Ectodermal cell (in vitro differentiated cells): Measurements from ENCODE around the gene NFX1.
A peak's percentile ranks its signal among the peaks of the same experiment; 100 is the strongest.

Source experiments
- H3K27ac ChIP-seq: 2 replicates; pipeline ENCODE4 v1.7.0; 2013; ENCODE audit warnings: mild to moderate bottlenecking, low read depth, low read length; ENCODE audit not compliant: insufficient read depth, poor library complexity, severe bottlenecking
- H3K27me3 ChIP-seq: 2 replicates; pipeline ENCODE4 v1.7.0; 2013; ENCODE audit warnings: mild to moderate bottlenecking, low read length; ENCODE audit not compliant: insufficient read depth, control insufficient read depth, poor library complexity, severe bottlenecking
- H3K36me3 ChIP-seq: one replicate; pipeline ENCODE4 v1.7.0; 2013; ENCODE audit warnings: low read length; ENCODE audit not compliant: control insufficient read depth, insufficient read depth
- H3K4me1 ChIP-seq: one replicate; pipeline ENCODE4 v1.7.0; 2013; ENCODE audit warnings: low read length; ENCODE audit not compliant: control insufficient read depth, insufficient read depth
- H3K4me3 ChIP-seq: 2 replicates; pipeline ENCODE4 v1.7.0; 2013; ENCODE audit warnings: low read depth, low read length, control low read depth; ENCODE audit not compliant: insufficient read depth
- H3K9me3 ChIP-seq: 2 replicates; pipeline ENCODE4 v1.7.0; 2013; ENCODE audit warnings: mild to moderate bottlenecking, low read length, moderate library complexity; ENCODE audit not compliant: control insufficient read depth
- WGBS, 2 experiments: methylation state at CpG; one replicate each; pipeline ENCODE4 v1.1.7; 2013; ENCODE audit warnings: missing lambda C conversion rate in 2 of 2; 5-methylcytosine and 5-hydroxymethylcytosine counted together

The NFX1 gene

DNA sequence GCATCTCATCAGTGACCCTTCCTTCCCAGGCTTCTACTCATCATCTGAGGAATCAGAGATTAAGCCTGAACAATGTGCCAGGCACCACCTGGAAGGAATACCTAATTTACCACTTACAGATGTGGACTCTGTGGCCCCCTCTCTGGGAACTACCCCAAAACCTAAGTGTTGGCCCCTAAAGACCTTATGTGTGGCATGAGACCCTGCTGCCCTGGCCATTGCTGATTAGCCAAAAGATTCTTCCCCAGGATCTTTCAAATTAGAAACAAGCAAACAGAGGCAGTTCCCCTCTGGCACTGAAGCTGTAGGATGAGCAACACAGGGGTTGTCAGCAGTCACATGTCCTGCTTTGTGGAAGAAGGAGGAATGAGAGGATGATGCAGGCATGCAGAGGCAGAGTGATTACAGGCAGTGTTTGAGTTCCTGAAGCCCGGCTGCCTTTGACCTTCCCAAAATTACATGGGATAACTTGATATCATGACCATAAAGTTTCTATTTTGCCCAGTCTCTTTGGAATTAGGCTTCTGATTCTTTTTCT is 39.8 kb upstream of the NFX1 start:
- Histone ChIP-seq H3K9me3 (no peaks in the 10 kb centered on the region), H3K36me3 (peaks cover 12% of the 10 kb centered on the region), H3K4me1 (no peaks in the 10 kb centered on the region), H3K4me3 (no peak overlapping the region), H3K27me3 (no peaks in the 10 kb centered on the region), H3K27ac (no peak overlapping the region)
- WGBS, 2 experiments: 88 to 95% methylated on average over 1 of the region's 1 CpG

GRCh38 chr9:33254211-33254610 is 36.1 kb upstream of the NFX1 start:
- no peaks in the 10 kb centered on the region for H3K4me1 ChIP-seq
- H3K9me3 ChIP-seq: no peaks in the 10 kb centered on the region
- no peaks in the 10 kb centered on the region for H3K27me3 ChIP-seq
- no peak overlapping the region for H3K4me3 ChIP-seq
- no peak overlapping the region for H3K27ac ChIP-seq
- 90 to 96% methylated on average over 4 of the region's 4 CpGs for WGBS, 2 experiments
- peaks cover 41% of the 10 kb centered on the region for H3K36me3 ChIP-seq

GRCh38 chr9:33255014-33255413 is 35.3 kb upstream of the NFX1 start:
- H3K9me3 ChIP-seq: no peaks in the 10 kb centered on the region
- H3K4me3 ChIP-seq: no peak overlapping the region
- H3K27me3 ChIP-seq: no peaks in the 10 kb centered on the region
- no peak overlapping the region for H3K27ac ChIP-seq
- 93 to 95% methylated on average over 8 of the region's 8 CpGs for WGBS, 2 experiments
- peaks cover 48% of the 10 kb centered on the region for H3K36me3 ChIP-seq
- H3K4me1 ChIP-seq: no peaks in the 10 kb centered on the region

GRCh38 chr9:33255471-33255870 is 34.8 kb upstream of the NFX1 start:
- H3K9me3 ChIP-seq: no peaks in the 10 kb centered on the region
- H3K27me3 ChIP-seq: no peaks in the 10 kb centered on the region
- 90 to 91% methylated on average over 4 of the region's 4 CpGs for whole genome bisulfite sequencing, 2 experiments
- peaks cover 52% of the 10 kb centered on the region for H3K36me3 ChIP-seq
- no peak overlapping the region for H3K27ac ChIP-seq
- no peak overlapping the region for H3K4me3 ChIP-seq
- no peaks in the 10 kb centered on the region for H3K4me1 ChIP-seq

- 84 to 91% methylated on average over 2 of the region's 2 CpGs for WGBS, 2 experiments
These were observed 34.1 kb upstream of the NFX1 start for GRCh38 chr9:33256236-33256635.

GRCh38 chr9:33257276-33257675 is 33.0 kb upstream of the NFX1 start:
- WGBS, 2 experiments: 94 to 96% methylated on average over 3 of the region's 4 CpGs
- H3K4me3 ChIP-seq: no peak overlapping the region
- H3K9me3 ChIP-seq: no peaks in the 10 kb centered on the region
- no peaks in the 10 kb centered on the region for H3K4me1 ChIP-seq
- peaks cover 66% of the 10 kb centered on the region for H3K36me3 ChIP-seq
- no peak overlapping the region for H3K27ac ChIP-seq
- no peaks in the 10 kb centered on the region for H3K27me3 ChIP-seq

More at GRCh38 chr9:33256236-33256635, 34.1 kb upstream of the NFX1 start:
- H3K4me3 ChIP-seq: no peak overlapping the region
- H3K9me3 ChIP-seq: no peaks in the 10 kb centered on the region
- no peaks in the 10 kb centered on the region for H3K4me1 ChIP-seq
- no peaks in the 10 kb centered on the region for H3K27me3 ChIP-seq
- peaks cover 60% of the 10 kb centered on the region for H3K36me3 ChIP-seq
- H3K27ac ChIP-seq: no peak overlapping the region

DNA sequence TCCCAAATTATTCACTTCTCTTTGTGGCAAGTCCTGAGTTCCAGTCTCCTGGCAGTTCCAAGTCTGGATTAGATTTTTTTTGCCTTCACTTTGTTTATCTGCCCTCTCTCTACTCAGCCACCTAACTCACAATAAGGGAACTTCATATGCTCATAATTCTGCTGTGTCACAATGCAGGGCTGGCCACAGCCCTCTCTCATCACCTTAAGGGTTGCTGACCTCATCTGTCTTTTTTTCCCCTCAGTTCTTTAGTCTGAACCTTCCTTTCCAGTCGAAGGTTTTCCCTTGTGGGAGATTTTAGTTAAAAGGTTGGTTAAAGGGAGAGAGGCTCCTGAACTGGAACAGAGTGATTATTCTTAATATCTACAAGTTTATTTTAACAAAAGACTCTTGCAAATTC is 29.9 kb upstream of the NFX1 start:
- Histone ChIP-seq H3K4me3 (no peak overlapping the region), H3K9me3 (no peaks in the 10 kb centered on the region)

GRCh38 chr9:33263131-33264002 is 26.9 kb upstream of the NFX1 start:
- whole genome bisulfite sequencing, 2 experiments: 9% methylated on average over 25 of the region's 25 CpGs
- no peaks in the 10 kb centered on the region for H3K9me3 ChIP-seq
- no peaks in the 10 kb centered on the region for H3K27me3 ChIP-seq
- peak overlapping the region; percentile 62 for H3K4me3 ChIP-seq
- H3K4me1 ChIP-seq: peaks cover 7% of the 10 kb centered on the region
- no peak overlapping the region for H3K27ac ChIP-seq
- peaks cover 47% of the 10 kb centered on the region for H3K36me3 ChIP-seq

More for the DNA sequence above, 29.9 kb upstream of the NFX1 start:
- Histone ChIP-seq H3K27me3 (no peaks in the 10 kb centered on the region), H3K4me1 (peaks cover under 1% of the 10 kb centered on the region), H3K27ac (no peak overlapping the region), H3K36me3 (peaks cover 56% of the 10 kb centered on the region)
- WGBS, 2 experiments: 100% methylated on average over 1 of the region's 1 CpG; no CpG with 5 or more reads in 1 of the 2 experiments

DNA sequence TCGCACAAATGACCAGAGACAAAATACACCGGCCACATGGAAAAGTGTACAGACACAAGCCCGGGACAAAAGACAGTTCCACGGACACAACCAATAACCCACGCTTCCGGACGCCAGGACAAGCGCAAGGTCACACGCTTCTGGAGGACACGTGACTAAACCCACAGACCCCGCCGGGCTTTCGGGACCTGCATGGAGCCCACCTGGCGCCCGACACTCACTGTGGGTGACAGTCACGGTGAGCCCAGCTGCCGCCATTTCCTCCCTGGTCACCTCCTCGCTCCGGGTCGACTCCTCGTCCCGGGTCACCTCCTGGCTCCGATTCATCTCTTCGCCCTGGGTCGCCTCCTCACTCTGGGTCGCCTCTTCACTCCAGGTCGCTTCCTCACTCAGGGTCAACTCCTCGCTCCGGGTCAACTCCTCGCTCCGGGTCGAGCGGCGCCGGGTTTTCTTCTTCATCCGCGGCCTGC is 26.3 kb upstream of the NFX1 start:
- H3K4me3 ChIP-seq: peak overlapping the region; percentile 62
- H3K27me3 ChIP-seq: no peaks in the 10 kb centered on the region
- peaks cover 7% of the 10 kb centered on the region for H3K4me1 ChIP-seq
- 0% methylated on average over 37 of the region's 37 CpGs for WGBS, 2 experiments
- H3K27ac ChIP-seq: no peak overlapping the region
- peaks cover 44% of the 10 kb centered on the region for H3K36me3 ChIP-seq
- no peaks in the 10 kb centered on the region for H3K9me3 ChIP-seq

- Histone ChIP-seq H3K4me1 (peaks cover 7% of the 10 kb centered on the region), H3K27me3 (no peaks in the 10 kb centered on the region), H3K27ac (no peak within 1 kb of the TSS), H3K9me3 (no peaks in the 10 kb centered on the region), H3K4me3 (peak within 1 kb of the TSS; percentile 62), H3K36me3 (peaks cover 44% of the 10 kb centered on the region)
- 0% methylated on average over 67 of the region's 67 CpGs for WGBS, 2 experiments
These were observed 25.7 kb upstream of the NFX1 start, which contains the start of the genes BAG1 and CHMP5 for GRCh38 chr9:33264473-33265177. Gene BAG1 (minus strand): TSS chr9:33264708. Gene CHMP5 (plus strand): TSS chr9:33265049. CDS start chr9:33265079, 30 bp downstream.
